Raji (cell line): ENCODE measurements around the gene PRKD1.

Experiments used
- POLR2A ChIP-seq: IDR thresholded peaks from 2 replicates; pipeline ENCODE4 v1.6.1; 2011; ENCODE audit warnings: low read depth, low read length, control low read depth; ENCODE audit not compliant: insufficient read depth

The PRKD1 gene

GRCh38 chr14:29913566-29913965, 14.1 kb downstream of the PRKD1 start:
- no peak for TF ChIP-seq POLR2A

GRCh38 chr14:29911810-29912209, 15.8 kb downstream of the PRKD1 start:
- TF ChIP-seq POLR2A, result no peak

- no peak for TF ChIP-seq POLR2A
Observed at GRCh38 chr14:29908652-29909577, 18.7 kb downstream of the PRKD1 start.

- TF ChIP-seq POLR2A, result no peak
Observed at GRCh38 chr14:29906256-29906870, 21.3 kb downstream of the PRKD1 start.

GRCh38 chr14:29905543-29905942, 22.1 kb downstream of the PRKD1 start:
- no peak for TF ChIP-seq POLR2A

GRCh38 chr14:29900609-29901350, 26.9 kb downstream of the PRKD1 start:
- no peak for TF ChIP-seq POLR2A

- no peak for TF ChIP-seq POLR2A
Observed at GRCh38 chr14:29898470-29898869, 29.2 kb downstream of the PRKD1 start.

DNA sequence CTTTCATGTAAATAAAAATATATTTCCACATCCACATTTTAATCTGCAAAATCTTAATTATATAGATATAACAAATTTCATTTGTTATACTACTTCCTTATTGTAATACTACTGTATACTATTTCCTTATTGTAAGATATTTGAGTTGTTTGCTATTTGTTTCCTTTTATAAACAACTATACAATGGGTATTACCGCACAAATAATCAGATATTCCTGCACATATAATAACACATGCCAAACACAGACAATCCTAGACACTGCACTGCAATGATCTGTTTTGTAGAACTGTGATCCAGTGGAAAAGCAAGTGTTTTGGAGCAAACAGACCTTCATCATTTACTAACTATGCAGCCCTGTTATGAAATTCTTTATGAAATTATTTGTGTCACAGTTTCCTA, 30.5 kb downstream of the PRKD1 start:
- no peak for TF ChIP-seq POLR2A

GRCh38 chr14:29896354-29896821, 31.3 kb downstream of the PRKD1 start:
- no peak for TF ChIP-seq POLR2A

DNA sequence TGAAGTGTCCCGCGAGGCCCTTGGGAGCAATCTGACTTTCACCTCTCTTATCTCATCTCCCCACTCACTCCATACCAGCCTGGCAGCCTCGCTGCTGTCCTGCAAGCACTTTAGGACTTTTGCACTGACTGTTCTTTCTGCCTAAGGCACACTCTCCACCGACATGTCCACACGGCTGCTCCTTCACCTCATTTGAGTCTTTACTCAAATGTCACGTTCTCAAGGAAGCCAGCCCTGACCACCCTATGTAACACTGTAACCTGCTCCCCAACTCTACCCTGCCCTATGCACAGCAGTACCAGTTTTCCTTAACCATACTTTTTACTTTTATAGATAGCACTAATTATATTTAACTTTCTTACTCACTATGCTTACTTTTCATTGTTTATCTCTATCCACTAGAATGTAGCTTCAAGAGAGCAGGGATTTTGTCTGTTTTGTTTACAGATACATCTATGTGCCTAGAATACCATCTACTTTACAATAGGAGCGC, 32.0 kb downstream of the PRKD1 start:
- TF ChIP-seq POLR2A, result no peak

GRCh38 chr14:29893989-29894388, 33.7 kb downstream of the PRKD1 start:
- TF ChIP-seq POLR2A, result no peak

GRCh38 chr14:29892327-29892726, 35.3 kb downstream of the PRKD1 start:
- no peak for TF ChIP-seq POLR2A

GRCh38 chr14:29885988-29886387, 41.7 kb downstream of the PRKD1 start:
- TF ChIP-seq POLR2A, result no peak

GRCh38 chr14:29868000-29868399, 59.6 kb downstream of the PRKD1 start:
- TF ChIP-seq POLR2A, result no peak

DNA sequence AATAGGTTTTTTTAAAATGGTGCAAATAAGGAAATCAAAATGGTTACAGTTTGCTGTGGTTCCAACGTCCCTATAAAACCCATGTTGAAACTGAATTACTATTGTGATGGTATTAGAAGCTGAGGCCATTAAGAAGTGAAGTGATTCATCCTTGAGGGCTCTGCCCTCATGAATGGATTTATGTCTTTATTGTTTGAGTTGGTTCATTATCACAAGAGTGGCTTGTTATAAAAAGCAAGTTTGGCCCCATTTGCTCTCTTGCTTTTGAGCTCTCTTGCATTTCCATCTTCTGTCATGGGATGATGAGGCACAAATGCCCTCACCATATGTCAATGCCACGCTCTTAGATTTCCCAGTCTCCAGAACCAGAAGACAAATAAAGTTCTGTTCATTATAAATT, 62.3 kb downstream of the PRKD1 start:
- no peak for TF ChIP-seq POLR2A
